IMR-90 (cell line): Measurements from ENCODE around the gene CAMK4. TPM values are rescaled to one million over a fixed set of nuclear protein-coding genes. Genes with fewer than 3 reads are reported as not detected.

Experiments used
- ATAC-seq: fragments of 200-7000 bp; cut with Tn5 transposase; 2 replicates; pipeline ENCODE4 v1.9.1; 2020; ENCODE audit warnings: low read depth, mild to moderate bottlenecking, moderate library complexity
- BruUV-seq: library from RNA; stranded (reverse); fragments of 400-500 nt; replicated peaks from 2 replicates; lab custom pipeline; 2021; lab: Mats Ljungman, UMichigan
- CTCF ChIA-PET: fragments of 300-600 bp; formaldehyde crosslinking; extraction: SDS; loops from one replicate; lab custom pipeline; 2021; ENCODE audit warnings: antibody characterized with exemption; lab: Yijun Ruan, JAX
- POLR2A ChIA-PET: fragments of 300-600 bp; sonication (Branson Sonifier 250); formaldehyde crosslinking; loops from one replicate; lab custom pipeline; 2022; ENCODE audit warnings: antibody characterized with exemption; ENCODE audit not compliant: unreplicated experiment; lab: Charles Lee
- DNase-seq: peaks from one replicate; pipeline ENCODE4 v3.0.0; 2013
- H2AFZ ChIP-seq: replicated peaks from 2 replicates; pipeline ENCODE3; 2013; ENCODE audit warnings: low read length, mild to moderate bottlenecking; ENCODE audit not compliant: poor library complexity
- H2AK5ac ChIP-seq: 2 replicates; pipeline ENCODE4 v1.6.1; 2013; ENCODE audit warnings: low read depth, low read length, inconsistent platforms
- H2AK9ac ChIP-seq: replicated peaks from 2 replicates; pipeline ENCODE3; 2013; ENCODE audit warnings: mild to moderate bottlenecking, low read depth, low read length, moderate library complexity; ENCODE audit not compliant: poor library complexity
- H2BK120ac ChIP-seq: 2 replicates; pipeline ENCODE4 v1.6.1; 2013; ENCODE audit warnings: low read depth, low read length, inconsistent platforms
- H2BK15ac ChIP-seq: 3 replicates; pipeline ENCODE4 v1.6.1; 2013; ENCODE audit warnings: low read depth, low read length, inconsistent platforms
- H2BK20ac ChIP-seq: 2 replicates; pipeline ENCODE4 v1.6.1; 2013; ENCODE audit warnings: low read depth, mild to moderate bottlenecking, inconsistent platforms, low read length, moderate library complexity
- H2BK5ac ChIP-seq: 2 replicates; pipeline ENCODE4 v1.6.1; 2013; ENCODE audit warnings: mild to moderate bottlenecking, low read depth, low read length, inconsistent platforms; ENCODE audit not compliant: poor library complexity, severe bottlenecking
- H3K14ac ChIP-seq: replicated peaks from 2 replicates; pipeline ENCODE4 v1.6.1; 2013; ENCODE audit warnings: low read depth, low read length, inconsistent platforms
- H3K18ac ChIP-seq: 2 replicates; pipeline ENCODE4 v1.6.1; 2013; ENCODE audit warnings: low read depth, low read length, control low read depth
- H3K23ac ChIP-seq: 2 replicates; pipeline ENCODE4 v1.6.1; 2013; ENCODE audit warnings: low read depth, low read length, inconsistent platforms
- H3K27ac ChIP-seq: 2 replicates; pipeline ENCODE4 v1.5.1; 2013; ENCODE audit warnings: mild to moderate bottlenecking, control low read depth, low read length; ENCODE audit not compliant: insufficient read depth
- H3K27me3 ChIP-seq: 2 replicates; pipeline ENCODE4 v1.6.1; 2013; ENCODE audit warnings: low read length; ENCODE audit not compliant: control insufficient read depth, insufficient read depth
- H3K36me3 ChIP-seq: 2 replicates; pipeline ENCODE4 v1.6.1; 2013; ENCODE audit warnings: low read length, mixed read lengths; ENCODE audit not compliant: control insufficient read depth, insufficient read depth
- H3K4ac ChIP-seq: 2 replicates; pipeline ENCODE4 v1.6.1; 2013; ENCODE audit warnings: low read depth, low read length, inconsistent platforms
- H3K4me1 ChIP-seq: 2 replicates; pipeline ENCODE4 v1.6.1; 2013; ENCODE audit warnings: low read length, mixed read lengths; ENCODE audit not compliant: control insufficient read depth, insufficient read depth
- H3K4me2 ChIP-seq: 2 replicates; pipeline ENCODE4 v1.6.1; 2013; ENCODE audit warnings: low read depth, mild to moderate bottlenecking, control low read depth, low read length, moderate library complexity
- H3K4me3 ChIP-seq: 2 replicates; pipeline ENCODE4 v1.5.1; 2013; ENCODE audit warnings: low read depth, mild to moderate bottlenecking, control low read depth, low read length, moderate library complexity; ENCODE audit not compliant: insufficient read depth
- H3K56ac ChIP-seq: 2 replicates; pipeline ENCODE4 v1.6.1; 2013; ENCODE audit warnings: low read length, inconsistent platforms; ENCODE audit not compliant: insufficient read depth; ENCODE audit errors: extremely low read depth
- H3K79me1 ChIP-seq, 2 experiments: 2 replicates each; pipeline ENCODE4 v1.6.1; 2013; ENCODE audit warnings: low read length in 2 of 2, inconsistent platforms in 1 of 2, low read depth in 1 of 2
- H3K9ac ChIP-seq: 2 replicates; pipeline ENCODE4 v1.6.1; 2013; ENCODE audit warnings: low read depth, low read length, control low read depth
- H3K9me1 ChIP-seq: 2 replicates; pipeline ENCODE4 v1.6.1; 2013; ENCODE audit warnings: low read length, inconsistent platforms; ENCODE audit not compliant: insufficient read depth
- H3K9me3 ChIP-seq: 2 replicates; pipeline ENCODE4 v1.6.1; 2013; ENCODE audit warnings: low read length; ENCODE audit not compliant: control insufficient read depth, insufficient read depth
- H4K20me1 ChIP-seq: 2 replicates; pipeline ENCODE4 v1.6.1; 2013; ENCODE audit warnings: low read length, inconsistent platforms; ENCODE audit not compliant: insufficient read depth
- H4K5ac ChIP-seq: 2 replicates; pipeline ENCODE4 v1.6.1; 2013; ENCODE audit warnings: mild to moderate bottlenecking, low read depth, low read length, control low read depth
- H4K8ac ChIP-seq, 2 experiments: 2 replicates each; pipeline ENCODE4 v1.6.1; 2013; ENCODE audit warnings: low read depth in 2 of 2, low read length in 2 of 2, control low read depth in 1 of 2, inconsistent platforms in 1 of 2
- H4K91ac ChIP-seq: 2 replicates; pipeline ENCODE4 v1.6.1; 2013; ENCODE audit warnings: low read depth, low read length, inconsistent platforms; ENCODE audit not compliant: insufficient read depth
- BHLHE40 ChIP-seq: fragments of 150-350 bp; IDR thresholded peaks from 2 replicates; pipeline ENCODE4 v1.6.1; 2016; ENCODE audit warnings: mild to moderate bottlenecking, low read depth, low read length
- CEBPB ChIP-seq: IDR thresholded peaks from 2 replicates; pipeline ENCODE4 v1.6.1; 2012; ENCODE audit warnings: low read depth, low read length, improper control_type of control experiment
- CHD1 ChIP-seq: IDR thresholded peaks from 2 replicates; pipeline ENCODE4 v1.6.1; 2012; ENCODE audit warnings: low read depth, low read length, improper control_type of control experiment
- FOS ChIP-seq: fragments of 150-350 bp; IDR thresholded peaks from 2 replicates; pipeline ENCODE4 v1.6.1; 2016; ENCODE audit warnings: low read depth, low read length
- MAZ ChIP-seq: IDR thresholded peaks from 2 replicates; pipeline ENCODE4 v1.6.1; 2012; ENCODE audit warnings: low read depth, mild to moderate bottlenecking, low read length, improper control_type of control experiment, moderate library complexity, borderline replicate concordance
- MXI1 ChIP-seq: IDR thresholded peaks from 2 replicates; pipeline ENCODE4 v1.6.1; 2012; ENCODE audit warnings: low read depth, mild to moderate bottlenecking, low read length, moderate library complexity, borderline replicate concordance
- NFE2L2 ChIP-seq: fragments of 150-350 bp; IDR thresholded peaks from 2 replicates; pipeline ENCODE4 v1.6.1; 2016; ENCODE audit warnings: low read depth, mild to moderate bottlenecking, low read length
- POLR2A ChIP-seq: IDR thresholded peaks from 2 replicates; pipeline ENCODE4 v1.6.1; 2012; ENCODE audit warnings: mild to moderate bottlenecking, low read depth, low read length
- RAD21 ChIP-seq: IDR thresholded peaks from 2 replicates; pipeline ENCODE4 v1.6.1; 2012; ENCODE audit warnings: low read length, improper control_type of control experiment
- RCOR1 ChIP-seq: IDR thresholded peaks from 2 replicates; pipeline ENCODE4 v1.6.1; 2012; ENCODE audit warnings: mild to moderate bottlenecking, low read length, improper control_type of control experiment; ENCODE audit not compliant: insufficient replicate concordance
- RFX5 ChIP-seq: IDR thresholded peaks from 2 replicates; pipeline ENCODE4 v1.8.0; 2012; ENCODE audit warnings: low read depth, mild to moderate bottlenecking, low read length, moderate library complexity
- SMC3 ChIP-seq: fragments of 150-350 bp; IDR thresholded peaks from 2 replicates; pipeline ENCODE4 v1.6.1; 2016; ENCODE audit warnings: low read depth, mild to moderate bottlenecking, antibody characterized with exemption, low read length, moderate library complexity
- USF2 ChIP-seq: fragments of 150-350 bp; IDR thresholded peaks from 2 replicates; pipeline ENCODE4 v1.6.1; 2017; ENCODE audit warnings: mild to moderate bottlenecking, antibody characterized with exemption, low read length, low read depth
- WGBS, 2 experiments: methylation state at CpG; one replicate each; pipeline versions ENCODE4 v1.1.5 to v1.1.7; 2013; ENCODE audit warnings: missing lambda C conversion rate in 2 of 2; ENCODE audit not compliant: insufficient read length in 1 of 2; ENCODE audit errors: extremely low coverage in 2 of 2; 5-methylcytosine and 5-hydroxymethylcytosine counted together
- dilution Hi-C: fragments of 300-500 bp; cut with HindIII; formaldehyde crosslinking; loops from one replicate; pipeline ENCODE4 v1.14.3; 2018; ENCODE audit warnings: low sequenced_read_pairs; ENCODE audit not compliant: unreplicated experiment
- in situ Hi-C: fragments of 300-500 bp; cut with MboI; formaldehyde crosslinking; loops from 3 replicates; pipeline ENCODE4 v1.14.3; 2019; ENCODE audit warnings: low sequenced_read_pairs, inconsistent platforms, mixed read lengths
- intact Hi-C: fragments of 100-400 bp; cut with micrococcal nuclease; formaldehyde crosslinking; loops from 2 replicates; pipeline ENCODE4 v1.10.0; 2022
- polyA plus RNA-seq, 3 experiments: library from polyadenylated mRNA; depleted of rRNA; stranded (reverse); fragments of >200 nt; gene quantifications; 2 replicates each; pipeline ENCODE4 v1.2.3, GENCODE V29; 2012; ENCODE audit warnings: low replicate concordance in 1 of 3
- total RNA-seq: library from RNA; depleted of rRNA; stranded (reverse); fragments of >200 nt; gene quantifications from 2 replicates; pipeline ENCODE4 v1.2.3, GENCODE V29; 2012
- TF ChIP-seq, protein P1 (sequence below): fragments of 150-350 bp; IDR thresholded peaks from 2 replicates; pipeline ENCODE4 v1.6.1; 2016; ENCODE audit warnings: low read depth, mild to moderate bottlenecking, low read length, moderate library complexity, borderline replicate concordance
- TF ChIP-seq, protein P2 (sequence below): conservative IDR thresholded peaks from 2 replicates; pipeline ENCODE4 v1.5.1; 2012; ENCODE audit warnings: mild to moderate bottlenecking, low read depth, low read length, improper control_type of control experiment

CAMK4 gene
- total and polyA plus RNA-seq, 2 of the 4 experiments (the other 2 are of a cell fraction): 3.7 to 4.8 TPM

DNA sequence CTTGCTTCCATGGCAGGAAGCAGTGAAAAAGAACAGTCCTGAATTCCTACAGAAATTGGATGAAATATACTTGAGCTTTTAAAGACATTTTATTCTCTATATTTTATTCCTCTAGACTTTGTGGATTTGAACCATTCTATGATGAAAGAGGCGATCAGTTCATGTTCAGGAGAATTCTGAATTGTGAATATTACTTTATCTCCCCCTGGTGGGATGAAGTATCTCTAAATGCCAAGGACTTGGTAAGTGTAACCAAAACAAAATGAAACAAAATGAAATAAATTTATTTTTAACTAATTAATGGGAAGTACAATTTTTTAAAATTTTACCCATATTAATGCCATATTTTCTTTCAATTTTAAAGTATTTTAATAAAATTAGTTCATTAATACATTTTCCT lies 254.1 kb downstream of the CAMK4 start:
- Histone ChIP-seq H3K56ac (no peak overlapping the region), H4K8ac (no peak overlapping the region), H2AFZ (no peak overlapping the region), H4K91ac (no peak overlapping the region), H2BK15ac (no peak overlapping the region), H2AK5ac (no peak overlapping the region), H2BK120ac (no peak overlapping the region), H3K9me3 (no peaks in the 10 kb centered on the region), H3K27ac (no peak overlapping the region), H3K14ac (no peak overlapping the region), H3K4ac (no peak overlapping the region), H3K27me3 (no peaks in the 10 kb centered on the region), H4K5ac (no peak overlapping the region), H2BK20ac (no peak overlapping the region), H3K9ac (no peak overlapping the region), H3K4me3 (no peak overlapping the region), H2BK5ac (no peak overlapping the region), H4K20me1 (no peaks in the 10 kb centered on the region), H3K79me1 (no peaks in the 10 kb centered on the region), H3K23ac (no peak overlapping the region), H3K4me1 (no peaks in the 10 kb centered on the region), H3K18ac (no peak overlapping the region), H3K36me3 (no peaks in the 10 kb centered on the region), H3K9me1 (no peaks in the 10 kb centered on the region), H2AK9ac (no peak overlapping the region), H3K4me2 (no peak overlapping the region)
- ATAC-seq (no peak; the same call in 1 of the 2 replicates), DNase-seq (no peak)
- BruUV-seq: no TSS peak
- intact Hi-C loops (loop anchor here (5.0 kb wide), 1 partner anchor 321 kb away; no protein-coding TSS in a partner anchor), in situ Hi-C loops (no loop called here), dilution Hi-C loops (no loop called here)
- WGBS, 2 experiments: no CpG with 5 or more reads among the region's 1 CpG
- TF ChIP-seq BHLHE40 (no peak), NFE2L2 (no peak), RFX5 (no peak), CHD1 (no peak), RCOR1 (no peak), CEBPB (no peak), MAZ (no peak), RAD21 (peak; percentile 37), POLR2A (no peak), FOS (no peak), USF2 (no peak), SMC3 (peak; percentile 25; the same call in 1 of the 2 replicates), MXI1 (no peak)
- TF ChIP-seq, protein P1, sequence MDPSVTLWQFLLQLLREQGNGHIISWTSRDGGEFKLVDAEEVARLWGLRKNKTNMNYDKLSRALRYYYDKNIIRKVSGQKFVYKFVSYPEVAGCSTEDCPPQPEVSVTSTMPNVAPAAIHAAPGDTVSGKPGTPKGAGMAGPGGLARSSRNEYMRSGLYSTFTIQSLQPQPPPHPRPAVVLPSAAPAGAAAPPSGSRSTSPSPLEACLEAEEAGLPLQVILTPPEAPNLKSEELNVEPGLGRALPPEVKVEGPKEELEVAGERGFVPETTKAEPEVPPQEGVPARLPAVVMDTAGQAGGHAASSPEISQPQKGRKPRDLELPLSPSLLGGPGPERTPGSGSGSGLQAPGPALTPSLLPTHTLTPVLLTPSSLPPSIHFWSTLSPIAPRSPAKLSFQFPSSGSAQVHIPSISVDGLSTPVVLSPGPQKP: no peak
- TF ChIP-seq, protein P2, sequence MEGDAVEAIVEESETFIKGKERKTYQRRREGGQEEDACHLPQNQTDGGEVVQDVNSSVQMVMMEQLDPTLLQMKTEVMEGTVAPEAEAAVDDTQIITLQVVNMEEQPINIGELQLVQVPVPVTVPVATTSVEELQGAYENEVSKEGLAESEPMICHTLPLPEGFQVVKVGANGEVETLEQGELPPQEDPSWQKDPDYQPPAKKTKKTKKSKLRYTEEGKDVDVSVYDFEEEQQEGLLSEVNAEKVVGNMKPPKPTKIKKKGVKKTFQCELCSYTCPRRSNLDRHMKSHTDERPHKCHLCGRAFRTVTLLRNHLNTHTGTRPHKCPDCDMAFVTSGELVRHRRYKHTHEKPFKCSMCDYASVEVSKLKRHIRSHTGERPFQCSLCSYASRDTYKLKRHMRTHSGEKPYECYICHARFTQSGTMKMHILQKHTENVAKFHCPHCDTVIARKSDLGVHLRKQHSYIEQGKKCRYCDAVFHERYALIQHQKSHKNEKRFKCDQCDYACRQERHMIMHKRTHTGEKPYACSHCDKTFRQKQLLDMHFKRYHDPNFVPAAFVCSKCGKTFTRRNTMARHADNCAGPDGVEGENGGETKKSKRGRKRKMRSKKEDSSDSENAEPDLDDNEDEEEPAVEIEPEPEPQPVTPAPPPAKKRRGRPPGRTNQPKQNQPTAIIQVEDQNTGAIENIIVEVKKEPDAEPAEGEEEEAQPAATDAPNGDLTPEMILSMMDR: peak; percentile 36; the same call in 1 of the 2 replicates
- ChIA-PET POLR2A (no interaction called here), CTCF (interaction anchor here (0.9 kb wide), 1 partner anchor 308 kb away, joined by 3 read pairs; no protein-coding TSS in a partner anchor)
